Liver (tissue), 9 donors: ENCODE data around the gene SUGP2. TPM values are rescaled to one million over a fixed set of nuclear protein-coding genes. Genes with fewer than 3 reads are reported as not detected.

Experiments used
- DNase-seq: peaks from one replicate; pipeline ENCODE4 v3.0.0-alpha.2; 2017; ENCODE audit warnings: low spot score
- H3K27ac ChIP-seq, 2 donors: one replicate each; pipeline ENCODE4 v1.7.0; 2013; ENCODE audit warnings: inconsistent platforms in 2 of 2, low read length in 2 of 2, control low read depth in 1 of 2, low read depth in 1 of 2, mild to moderate bottlenecking in 1 of 2
- H3K27me3 ChIP-seq, 4 donors: one replicate each; pipeline versions ENCODE4 v1.6.1 to v1.7.0; 2013; ENCODE audit warnings: low read length in 3 of 4, inconsistent platforms in 1 of 4, mild to moderate bottlenecking in 1 of 4, moderate library complexity in 1 of 4; ENCODE audit not compliant: control insufficient read depth in 4 of 4, insufficient read depth in 4 of 4
- H3K36me3 ChIP-seq, 4 donors: one replicate each; pipeline versions ENCODE4 v1.6.1 to v1.7.0; 2013; ENCODE audit warnings: low read length in 3 of 4, mild to moderate bottlenecking in 3 of 4, low read depth in 1 of 4, moderate library complexity in 1 of 4; ENCODE audit not compliant: control insufficient read depth in 4 of 4, insufficient read depth in 3 of 4
- H3K4me1 ChIP-seq, 4 donors: one replicate each; pipeline versions ENCODE4 v1.6.1 to v1.7.0; 2013; ENCODE audit warnings: low read length in 3 of 4, mild to moderate bottlenecking in 3 of 4, moderate library complexity in 1 of 4; ENCODE audit not compliant: control insufficient read depth in 4 of 4, insufficient read depth in 4 of 4
- H3K4me3 ChIP-seq, 3 donors: one replicate each; pipeline versions ENCODE4 v1.6.1 to v1.7.0; 2013; ENCODE audit warnings: low read length in 3 of 3, control low read depth in 1 of 3, low read depth in 1 of 3, mild to moderate bottlenecking in 1 of 3
- H3K9ac ChIP-seq, 2 donors: one replicate each; pipeline ENCODE4 v1.7.0; 2013; ENCODE audit warnings: low read length in 2 of 2, mild to moderate bottlenecking in 2 of 2, moderate library complexity in 2 of 2, control low read depth in 1 of 2, low read depth in 1 of 2
- H3K9me3 ChIP-seq, 4 donors: one replicate each; pipeline versions ENCODE4 v1.6.1 to v1.7.0; 2013; ENCODE audit warnings: low read length in 3 of 4; ENCODE audit not compliant: control insufficient read depth in 4 of 4
- FOXA1 ChIP-seq: IDR thresholded peaks from 2 replicates; pipeline ENCODE4 v1.6.1; 2016; ENCODE audit warnings: antibody characterized with exemption
- FOXA2 ChIP-seq: IDR thresholded peaks from 2 replicates; pipeline ENCODE4 v1.6.1; 2016; ENCODE audit warnings: antibody characterized with exemption
- GABPA ChIP-seq, 2 donors: IDR thresholded peaks in 1 of 2; conservative IDR thresholded peaks in 1 of 2; 2 replicates each; pipeline ENCODE4 v1.6.1; 2016; ENCODE audit warnings: antibody characterized with exemption in 2 of 2, mild to moderate bottlenecking in 1 of 2, moderate library complexity in 1 of 2
- HNF4A ChIP-seq, 2 donors: conservative IDR thresholded peaks; 2 replicates each; pipeline ENCODE4 v1.6.1; 2016; ENCODE audit warnings: antibody characterized with exemption in 2 of 2, mild to moderate bottlenecking in 2 of 2
- HNF4G ChIP-seq: IDR thresholded peaks from 2 replicates; pipeline ENCODE4 v1.6.1; 2016; ENCODE audit warnings: antibody characterized with exemption
- JUND ChIP-seq, 2 donors: IDR thresholded peaks; 2 replicates each; pipeline ENCODE4 v1.6.1; 2016; ENCODE audit warnings: antibody characterized with exemption in 2 of 2
- NR2F2 ChIP-seq: IDR thresholded peaks from 2 replicates; pipeline ENCODE4 v1.6.1; 2016; ENCODE audit warnings: antibody characterized with exemption
- RAD21 ChIP-seq, 2 donors: IDR thresholded peaks; 2 replicates each; pipeline ENCODE4 v1.6.1; 2016; ENCODE audit warnings: antibody characterized with exemption in 2 of 2, mild to moderate bottlenecking in 2 of 2
- RXRA ChIP-seq, 2 donors: IDR thresholded peaks; 2 replicates each; pipeline ENCODE4 v1.6.1; 2017 to 2018; ENCODE audit warnings: antibody characterized with exemption in 2 of 2, mild to moderate bottlenecking in 1 of 2
- TAF1 ChIP-seq: conservative IDR thresholded peaks from 2 replicates; pipeline ENCODE4 v1.6.1; 2016; ENCODE audit warnings: antibody characterized with exemption, mild to moderate bottlenecking
- YY1 ChIP-seq: IDR thresholded peaks from 2 replicates; pipeline ENCODE4 v1.6.1; 2016; ENCODE audit warnings: antibody characterized with exemption, mild to moderate bottlenecking
- WGBS: extraction: QIAGEN DNeasy Blood & Tissue Kit; methylation state at CpG from one replicate; pipeline ENCODE4 v1.1.7; 2013; 5-methylcytosine and 5-hydroxymethylcytosine counted together
- polyA plus RNA-seq, 2 donors: library from polyadenylated mRNA; stranded (reverse) in 1 of 2; unstranded in 1 of 2; fragments of 200-250 nt in 1 of 2; fragments of >200 nt in 1 of 2; fragmentation: Nextera tagmentation in 1 of 2; extraction: Ambion mirVana in 1 of 2; gene quantifications; one replicate each; pipeline versions ENCODE4 v1.2.1 to v1.2.3, GENCODE V29; 2013 to 2015
- total RNA-seq, 2 donors: library from RNA; depleted of rRNA; stranded (reverse); fragments of >200 nt; gene quantifications; one replicate each; pipeline ENCODE4 v1.2.3, GENCODE V29; 2014
- TF ChIP-seq, protein P1 (sequence below): IDR thresholded peaks from 2 replicates; pipeline ENCODE4 v1.6.1; 2016; ENCODE audit warnings: antibody characterized with exemption
- TF ChIP-seq, protein P2 (sequence below): IDR thresholded peaks from 2 replicates; pipeline ENCODE4 v1.6.1; 2016; ENCODE audit warnings: antibody characterized with exemption
- TF ChIP-seq, protein P3 (sequence below): IDR thresholded peaks from 2 replicates; pipeline ENCODE4 v1.6.1; 2016; ENCODE audit warnings: antibody characterized with exemption
- TF ChIP-seq, protein P4 (sequence below): fragments of 150-350 bp; IDR thresholded peaks from 2 replicates; pipeline ENCODE4 v1.5.1; 2017; ENCODE audit warnings: improper control_type of control experiment, low read depth, low read length; ENCODE audit not compliant: missing input control
- donor health status: healthy.
- donor health status: healthy.
- donor health status: healthy.
- donor health status: healthy.
- donor health status: healthy.

The SUGP2 gene
- total and polyA plus RNA-seq, 4 donors, result 9.6 to 29.0 (median 19.2) TPM

DNA sequence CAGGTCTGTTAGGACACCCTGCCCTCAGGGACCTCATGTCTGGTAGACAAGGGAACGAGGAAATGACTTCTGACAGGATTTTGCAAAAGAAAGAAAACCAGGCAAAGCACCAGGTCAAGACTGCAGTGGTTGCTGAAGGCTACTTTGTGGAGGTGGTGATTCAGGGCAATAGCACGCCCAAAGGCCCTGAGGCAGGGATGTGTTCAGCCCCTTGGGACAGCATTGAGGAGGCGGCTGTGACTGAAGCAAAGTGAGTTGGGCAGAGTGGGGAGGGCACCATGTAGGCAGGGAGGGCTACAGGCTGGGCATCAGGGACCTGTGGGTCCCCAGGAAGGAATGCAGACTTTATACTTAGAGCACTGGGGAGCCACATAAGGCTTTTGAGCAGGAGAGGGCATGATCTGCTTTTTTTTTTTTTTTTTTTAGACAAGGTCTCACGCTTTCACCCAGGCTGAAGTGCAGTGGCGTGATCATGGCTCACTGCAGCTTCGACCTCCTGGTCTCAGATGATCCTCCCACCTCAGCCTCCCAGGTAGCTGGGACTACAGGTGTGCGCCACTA, 81.5 kb downstream of the SUGP2 start:
- TF ChIP-seq, protein P1, sequence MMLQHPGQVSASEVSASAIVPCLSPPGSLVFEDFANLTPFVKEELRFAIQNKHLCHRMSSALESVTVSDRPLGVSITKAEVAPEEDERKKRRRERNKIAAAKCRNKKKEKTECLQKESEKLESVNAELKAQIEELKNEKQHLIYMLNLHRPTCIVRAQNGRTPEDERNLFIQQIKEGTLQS, result no peak
- TF ChIP-seq, protein P2, sequence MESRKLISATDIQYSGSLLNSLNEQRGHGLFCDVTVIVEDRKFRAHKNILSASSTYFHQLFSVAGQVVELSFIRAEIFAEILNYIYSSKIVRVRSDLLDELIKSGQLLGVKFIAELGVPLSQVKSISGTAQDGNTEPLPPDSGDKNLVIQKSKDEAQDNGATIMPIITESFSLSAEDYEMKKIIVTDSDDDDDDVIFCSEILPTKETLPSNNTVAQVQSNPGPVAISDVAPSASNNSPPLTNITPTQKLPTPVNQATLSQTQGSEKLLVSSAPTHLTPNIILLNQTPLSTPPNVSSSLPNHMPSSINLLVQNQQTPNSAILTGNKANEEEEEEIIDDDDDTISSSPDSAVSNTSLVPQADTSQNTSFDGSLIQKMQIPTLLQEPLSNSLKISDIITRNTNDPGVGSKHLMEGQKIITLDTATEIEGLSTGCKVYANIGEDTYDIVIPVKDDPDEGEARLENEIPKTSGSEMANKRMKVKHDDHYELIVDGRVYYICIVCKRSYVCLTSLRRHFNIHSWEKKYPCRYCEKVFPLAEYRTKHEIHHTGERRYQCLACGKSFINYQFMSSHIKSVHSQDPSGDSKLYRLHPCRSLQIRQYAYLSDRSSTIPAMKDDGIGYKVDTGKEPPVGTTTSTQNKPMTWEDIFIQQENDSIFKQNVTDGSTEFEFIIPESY, result no peak
- TF ChIP-seq TAF1 (no peak), JUND (IDR thresholded peaks at IDR 0.05) (no peak), RXRA (IDR thresholded peaks at IDR 0.05) (no peak), NR2F2 (no peak), YY1 (no peak), RAD21 (IDR thresholded peaks at IDR 0.05) (no peak), HNF4G (no peak)
- TF ChIP-seq, protein P3, sequence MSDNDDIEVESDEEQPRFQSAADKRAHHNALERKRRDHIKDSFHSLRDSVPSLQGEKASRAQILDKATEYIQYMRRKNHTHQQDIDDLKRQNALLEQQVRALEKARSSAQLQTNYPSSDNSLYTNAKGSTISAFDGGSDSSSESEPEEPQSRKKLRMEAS, result no peak
- H3K9me3 ChIP-seq, result no peaks in the 10 kb centered on the region
- no peak overlapping the region for H3K9ac ChIP-seq
- no peak overlapping the region for H3K4me3 ChIP-seq
- H3K27ac ChIP-seq, result no peak overlapping the region
- WGBS, result 93% methylated on average over 7 of the region's 7 CpGs
- no peaks in the 10 kb centered on the region for H3K27me3 ChIP-seq
- DNase-seq, result no peak
- no peaks in the 10 kb centered on the region for H3K36me3 ChIP-seq
- H3K4me1 ChIP-seq, result no peaks in the 10 kb centered on the region

DNA sequence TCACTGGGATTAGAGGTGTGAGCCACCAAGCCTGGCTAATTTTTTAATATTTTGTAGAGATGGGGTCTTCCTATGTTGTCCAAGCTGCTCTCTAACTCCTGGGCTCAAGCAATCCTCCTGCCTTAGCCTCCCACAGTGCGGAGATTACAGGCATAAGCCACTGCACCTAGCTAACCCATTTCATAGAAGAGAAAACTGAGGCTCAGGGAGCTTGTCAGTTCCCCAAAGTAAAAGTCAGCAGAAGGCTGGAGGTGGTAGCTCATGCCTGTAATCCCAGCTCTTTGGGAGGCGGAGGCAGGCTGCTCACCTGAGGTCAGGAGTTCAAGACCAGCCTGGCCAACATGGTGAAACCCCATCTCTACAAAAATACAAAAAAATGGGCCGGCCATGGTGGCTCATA, 83.5 kb downstream of the SUGP2 start:
- Histone ChIP-seq H3K9me3 (no peaks in the 10 kb centered on the region), H3K27ac (no peak overlapping the region), H3K4me1 (no peaks in the 10 kb centered on the region), H3K4me3 (no peak overlapping the region), H3K36me3 (no peaks in the 10 kb centered on the region), H3K9ac (no peak overlapping the region), H3K27me3 (no peaks in the 10 kb centered on the region)
- no peak for TF ChIP-seq HNF4A (conservative IDR thresholded peaks at IDR 0.05)
- no peak for TF ChIP-seq FOXA2
- TF ChIP-seq NR2F2, result no peak
- TF ChIP-seq HNF4G, result no peak
- TF ChIP-seq, protein P2, result no peak
- TF ChIP-seq GABPA (IDR thresholded peaks at IDR 0.05 in 1 of 2, conservative IDR thresholded peaks at IDR 0.05 in 1 of 2), result no peak
- TF ChIP-seq RXRA (IDR thresholded peaks at IDR 0.05), result no peak
- TF ChIP-seq, protein P1, result no peak
- no peak for TF ChIP-seq JUND (IDR thresholded peaks at IDR 0.05)
- no peak for DNase-seq
- 92% methylated on average over 3 of the region's 3 CpGs for WGBS

DNA sequence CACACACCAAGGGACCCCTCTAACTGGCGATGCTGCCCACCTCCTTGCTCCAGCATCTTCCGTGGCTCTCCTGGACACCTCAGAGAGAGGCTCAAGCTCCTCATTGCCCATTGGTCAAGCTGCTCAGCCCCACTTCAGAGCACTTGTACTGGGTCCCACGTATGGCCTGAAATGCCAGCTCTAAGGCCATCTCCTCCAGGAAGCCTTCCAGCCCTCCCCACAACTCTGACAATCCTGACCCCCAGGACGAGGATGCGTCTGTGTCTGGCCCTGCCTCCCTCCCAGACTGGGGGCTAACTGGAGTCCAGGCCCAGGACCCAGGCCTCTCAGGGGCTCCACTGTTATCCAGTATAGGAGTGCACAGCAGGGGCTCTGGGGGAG, 84.4 kb downstream of the SUGP2 start:
- no peak for TF ChIP-seq GABPA (IDR thresholded peaks at IDR 0.05 in 1 of 2, conservative IDR thresholded peaks at IDR 0.05 in 1 of 2)
- no peak for TF ChIP-seq NR2F2
- TF ChIP-seq, protein P4, sequence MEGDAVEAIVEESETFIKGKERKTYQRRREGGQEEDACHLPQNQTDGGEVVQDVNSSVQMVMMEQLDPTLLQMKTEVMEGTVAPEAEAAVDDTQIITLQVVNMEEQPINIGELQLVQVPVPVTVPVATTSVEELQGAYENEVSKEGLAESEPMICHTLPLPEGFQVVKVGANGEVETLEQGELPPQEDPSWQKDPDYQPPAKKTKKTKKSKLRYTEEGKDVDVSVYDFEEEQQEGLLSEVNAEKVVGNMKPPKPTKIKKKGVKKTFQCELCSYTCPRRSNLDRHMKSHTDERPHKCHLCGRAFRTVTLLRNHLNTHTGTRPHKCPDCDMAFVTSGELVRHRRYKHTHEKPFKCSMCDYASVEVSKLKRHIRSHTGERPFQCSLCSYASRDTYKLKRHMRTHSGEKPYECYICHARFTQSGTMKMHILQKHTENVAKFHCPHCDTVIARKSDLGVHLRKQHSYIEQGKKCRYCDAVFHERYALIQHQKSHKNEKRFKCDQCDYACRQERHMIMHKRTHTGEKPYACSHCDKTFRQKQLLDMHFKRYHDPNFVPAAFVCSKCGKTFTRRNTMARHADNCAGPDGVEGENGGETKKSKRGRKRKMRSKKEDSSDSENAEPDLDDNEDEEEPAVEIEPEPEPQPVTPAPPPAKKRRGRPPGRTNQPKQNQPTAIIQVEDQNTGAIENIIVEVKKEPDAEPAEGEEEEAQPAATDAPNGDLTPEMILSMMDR, result no peak
- TF ChIP-seq FOXA1, result no peak
- no peak for TF ChIP-seq FOXA2
- Histone ChIP-seq H3K9ac (no peak overlapping the region), H3K4me1 (no peaks in the 10 kb centered on the region), H3K27ac (no peak overlapping the region), H3K9me3 (no peaks in the 10 kb centered on the region), H3K4me3 (no peak overlapping the region), H3K27me3 (no peaks in the 10 kb centered on the region), H3K36me3 (no peaks in the 10 kb centered on the region)
- WGBS, result 86% methylated on average over 5 of the region's 5 CpGs
- DNase-seq, result no peak
